SK-N-MC (cell line): ENCODE measurements around the gene ZNF620.

ENCODE experiments used
- FOXP2 ChIP-seq: optimal IDR thresholded peaks from 2 replicates; pipeline ENCODE3; 2011; ENCODE audit warnings: mild to moderate bottlenecking, moderate library complexity; ENCODE audit not compliant: insufficient read depth; ENCODE audit errors: extremely low read length, control extremely low read depth
- POLR2AphosphoS5 ChIP-seq: IDR thresholded peaks from 2 replicates; pipeline ENCODE4 v1.6.1; 2012; ENCODE audit warnings: mild to moderate bottlenecking, low read depth, low read length, borderline replicate concordance

- TF ChIP-seq FOXP2 (no peak), POLR2AphosphoS5 (no peak)
Measured at GRCh38 chr3:40504636-40505430, 1.0 kb upstream of the ZNF620 start.
